HG03196 (cell line): ENCODE data around the gene DRC1.
"Not testable (repeated sequence)": the region's sequence is repeated elsewhere in the genome, so short reads cannot be mapped to it uniquely, and the experiment has no call there.

Source experiments
- ATAC-seq: cut with Tn5 transposase; IDR thresholded peaks from one replicate; pipeline ENCODE4 v1.9.1; 2021; ENCODE audit not compliant: unreplicated experiment

DRC1 gene

GRCh38 chr2:26401739-26402541, at the start of gene DRC1:
Gene DRC1 (plus strand): TSS chr2:26401920. CDS start chr2:26401990, 70 bp downstream.
- ATAC-seq, result no peak

- no peak for ATAC-seq
These were observed 48.8 kb upstream of the DRC1 start for GRCh38 chr2:26352892-26353291.

GRCh38 chr2:26354469-26354868, 47.3 kb upstream of the DRC1 start:
- ATAC-seq, result not testable (repeated sequence)

- ATAC-seq, result no peak
These were observed 46.4 kb upstream of the DRC1 start for GRCh38 chr2:26355038-26355995.

GRCh38 chr2:26356111-26356510, 45.6 kb upstream of the DRC1 start:
- ATAC-seq, result no peak

GRCh38 chr2:26356771-26357170, 44.9 kb upstream of the DRC1 start:
- no peak for ATAC-seq

GRCh38 chr2:26359886-26360473, 41.7 kb upstream of the DRC1 start:
- ATAC-seq, result no peak

GRCh38 chr2:26363323-26363722, 38.4 kb upstream of the DRC1 start:
- ATAC-seq, result no peak

- no peak for ATAC-seq
These were observed 37.8 kb upstream of the DRC1 start for GRCh38 chr2:26363958-26364357.

- ATAC-seq, result no peak
These were observed 37.1 kb upstream of the DRC1 start for GRCh38 chr2:26364669-26365068.

- no peak for ATAC-seq
These were observed 34.8 kb upstream of the DRC1 start for GRCh38 chr2:26366957-26367356.

GRCh38 chr2:26369664-26370063, 32.1 kb upstream of the DRC1 start:
- ATAC-seq, result not testable (repeated sequence)

- not testable (repeated sequence) for ATAC-seq
These were observed 30.8 kb upstream of the DRC1 start for GRCh38 chr2:26370909-26371308.

- no peak for ATAC-seq
These were observed 24.9 kb upstream of the DRC1 start for GRCh38 chr2:26376799-26377198.

- ATAC-seq, result no peak
These were observed 21.4 kb upstream of the DRC1 start for GRCh38 chr2:26380281-26380680.

GRCh38 chr2:26382564-26382963, 19.2 kb upstream of the DRC1 start:
- no peak for ATAC-seq

- no peak for ATAC-seq
These were observed 17.5 kb upstream of the DRC1 start for GRCh38 chr2:26384183-26384582.

GRCh38 chr2:26384597-26384996, 17.1 kb upstream of the DRC1 start:
- no peak for ATAC-seq

GRCh38 chr2:26387189-26387588, 14.5 kb upstream of the DRC1 start:
- no peak for ATAC-seq

- ATAC-seq, result no peak
These were observed 7.0 kb upstream of the DRC1 start for GRCh38 chr2:26394694-26395093.

- ATAC-seq, result no peak
These were observed 6.3 kb upstream of the DRC1 start for GRCh38 chr2:26395394-26395793.
